A673 (cell line): ENCODE measurements around the gene DRD1.

Source experiments
- EZH2 ChIP-seq: fragments of 200-600 bp; sonication (generic); IDR thresholded peaks from 2 replicates; pipeline ENCODE4 v1.6.1; 2017; ENCODE audit warnings: borderline replicate concordance, low read depth, mild to moderate bottlenecking, mixed read lengths, antibody characterized with exemption, low read length; ENCODE audit not compliant: poor library complexity, severe bottlenecking
- TF ChIP-seq, protein P1 (sequence below): fragments of 300-800, 200-600 bp; sonication (generic); conservative IDR thresholded peaks from 2 replicates; pipeline ENCODE4 v1.5.1; 2017; ENCODE audit warnings: low read depth, mild to moderate bottlenecking, antibody characterized with exemption, low read length, moderate library complexity, mixed read lengths

DNA sequence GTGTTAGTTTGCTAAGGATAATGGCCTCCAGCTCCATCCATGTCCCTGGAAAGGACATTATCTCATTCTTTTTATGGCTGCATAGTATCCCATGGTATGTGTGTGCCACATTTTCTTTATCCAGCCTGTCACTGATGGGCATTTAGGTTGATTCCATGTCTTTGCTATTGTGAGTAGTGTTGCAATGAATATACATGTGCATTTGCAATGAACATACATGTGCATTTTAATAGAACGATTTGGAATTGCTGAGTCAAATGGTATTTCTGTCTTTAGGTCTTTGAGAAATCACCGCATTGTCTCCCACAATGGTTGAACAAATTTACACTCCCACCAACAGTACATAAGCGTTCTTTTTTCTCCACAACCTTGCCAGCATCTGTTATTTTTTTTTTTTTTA is 37.7 kb downstream of the DRD1 start:
- TF ChIP-seq, protein P1, sequence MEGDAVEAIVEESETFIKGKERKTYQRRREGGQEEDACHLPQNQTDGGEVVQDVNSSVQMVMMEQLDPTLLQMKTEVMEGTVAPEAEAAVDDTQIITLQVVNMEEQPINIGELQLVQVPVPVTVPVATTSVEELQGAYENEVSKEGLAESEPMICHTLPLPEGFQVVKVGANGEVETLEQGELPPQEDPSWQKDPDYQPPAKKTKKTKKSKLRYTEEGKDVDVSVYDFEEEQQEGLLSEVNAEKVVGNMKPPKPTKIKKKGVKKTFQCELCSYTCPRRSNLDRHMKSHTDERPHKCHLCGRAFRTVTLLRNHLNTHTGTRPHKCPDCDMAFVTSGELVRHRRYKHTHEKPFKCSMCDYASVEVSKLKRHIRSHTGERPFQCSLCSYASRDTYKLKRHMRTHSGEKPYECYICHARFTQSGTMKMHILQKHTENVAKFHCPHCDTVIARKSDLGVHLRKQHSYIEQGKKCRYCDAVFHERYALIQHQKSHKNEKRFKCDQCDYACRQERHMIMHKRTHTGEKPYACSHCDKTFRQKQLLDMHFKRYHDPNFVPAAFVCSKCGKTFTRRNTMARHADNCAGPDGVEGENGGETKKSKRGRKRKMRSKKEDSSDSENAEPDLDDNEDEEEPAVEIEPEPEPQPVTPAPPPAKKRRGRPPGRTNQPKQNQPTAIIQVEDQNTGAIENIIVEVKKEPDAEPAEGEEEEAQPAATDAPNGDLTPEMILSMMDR, result no peak
- no peak for TF ChIP-seq EZH2
